Ramos (cell line): ENCODE data around the gene KRT83.

Source experiments
- in situ Hi-C: fragments of 300-500 bp; cut with MboI; formaldehyde crosslinking; loops from one replicate; pipeline ENCODE4 v1.14.3; 2022; ENCODE audit warnings: low sequenced_read_pairs; ENCODE audit not compliant: unreplicated experiment

The KRT83 gene

GRCh38 chr12:52320784-52321400 lies at the start of gene KRT83:
KRT83 (minus strand) TSS chr12:52321398; CDS start chr12:52321335, 63 bp downstream.
- in situ Hi-C loops = no loop called here

GRCh38 chr12:52369809-52370208 lies 48.6 kb upstream of the KRT83 start:
- in situ Hi-C loops = loop anchor here (10.0 kb wide), 1 partner anchor 505 kb away; no protein-coding TSS in a partner anchor

GRCh38 chr12:52369211-52369610 lies 48.0 kb upstream of the KRT83 start:
- in situ Hi-C loops = no loop called here

GRCh38 chr12:52368508-52368907 lies 47.3 kb upstream of the KRT83 start:
- in situ Hi-C loops = no loop called here

GRCh38 chr12:52367876-52368275 lies 46.7 kb upstream of the KRT83 start:
- in situ Hi-C loops = no loop called here

GRCh38 chr12:52366738-52367485 lies 45.7 kb upstream of the KRT83 start, which contains the start of gene KRT85:
KRT85 (minus strand) TSS chr12:52367481; CDS start chr12:52367405, 76 bp downstream.
- in situ Hi-C loops = no loop called here

GRCh38 chr12:52364901-52365489 lies 43.8 kb upstream of the KRT83 start:
- in situ Hi-C loops = no loop called here

- in situ Hi-C loops = no loop called here
Measured at GRCh38 chr12:52364061-52364460, 42.9 kb upstream of the KRT83 start.

- in situ Hi-C loops = no loop called here
Measured at GRCh38 chr12:52363111-52363679, 42.0 kb upstream of the KRT83 start.

- in situ Hi-C loops = no loop called here
Measured at GRCh38 chr12:52362118-52362726, 41.0 kb upstream of the KRT83 start.

- in situ Hi-C loops = no loop called here
Measured at GRCh38 chr12:52361553-52361952, 40.4 kb upstream of the KRT83 start.

GRCh38 chr12:52360663-52361271 lies 39.6 kb upstream of the KRT83 start:
- in situ Hi-C loops = no loop called here

GRCh38 chr12:52360106-52360662 lies 39.0 kb upstream of the KRT83 start:
- in situ Hi-C loops = no loop called here

- in situ Hi-C loops = no loop called here
Measured at GRCh38 chr12:52359621-52360061, 38.4 kb upstream of the KRT83 start.

GRCh38 chr12:52358575-52359350 lies 37.6 kb upstream of the KRT83 start:
- in situ Hi-C loops = no loop called here

- in situ Hi-C loops = no loop called here
Measured at GRCh38 chr12:52356762-52357580, 35.8 kb upstream of the KRT83 start.

GRCh38 chr12:52356031-52356761 lies 35.0 kb upstream of the KRT83 start:
- in situ Hi-C loops = no loop called here

- in situ Hi-C loops = no loop called here
Measured at GRCh38 chr12:52355176-52355575, 34.0 kb upstream of the KRT83 start.
